Peyer's patch (tissue), 4 donors: ENCODE results near the gene ACAT2.

Experiments
- POLR2A ChIP-seq, 2 donors: fragments of 450-650 bp; IDR thresholded peaks; one replicate each; pipeline ENCODE4 v1.5.1; 2017; ENCODE audit warnings: antibody characterized with exemption in 2 of 2, mild to moderate bottlenecking in 2 of 2, moderate library complexity in 2 of 2
- TF ChIP-seq, protein P1 (sequence below), 6 experiments: fragments of 450-650 bp in 4 of 6; fragments of 200-600 bp in 2 of 6; sonication (generic) in 1 of 6; IDR thresholded peaks; one replicate each; pipeline ENCODE4 v1.5.1; 2017 to 2019; ENCODE audit warnings: antibody characterized with exemption in 6 of 6, mild to moderate bottlenecking in 3 of 6, moderate library complexity in 1 of 6

- TF ChIP-seq, protein P1, sequence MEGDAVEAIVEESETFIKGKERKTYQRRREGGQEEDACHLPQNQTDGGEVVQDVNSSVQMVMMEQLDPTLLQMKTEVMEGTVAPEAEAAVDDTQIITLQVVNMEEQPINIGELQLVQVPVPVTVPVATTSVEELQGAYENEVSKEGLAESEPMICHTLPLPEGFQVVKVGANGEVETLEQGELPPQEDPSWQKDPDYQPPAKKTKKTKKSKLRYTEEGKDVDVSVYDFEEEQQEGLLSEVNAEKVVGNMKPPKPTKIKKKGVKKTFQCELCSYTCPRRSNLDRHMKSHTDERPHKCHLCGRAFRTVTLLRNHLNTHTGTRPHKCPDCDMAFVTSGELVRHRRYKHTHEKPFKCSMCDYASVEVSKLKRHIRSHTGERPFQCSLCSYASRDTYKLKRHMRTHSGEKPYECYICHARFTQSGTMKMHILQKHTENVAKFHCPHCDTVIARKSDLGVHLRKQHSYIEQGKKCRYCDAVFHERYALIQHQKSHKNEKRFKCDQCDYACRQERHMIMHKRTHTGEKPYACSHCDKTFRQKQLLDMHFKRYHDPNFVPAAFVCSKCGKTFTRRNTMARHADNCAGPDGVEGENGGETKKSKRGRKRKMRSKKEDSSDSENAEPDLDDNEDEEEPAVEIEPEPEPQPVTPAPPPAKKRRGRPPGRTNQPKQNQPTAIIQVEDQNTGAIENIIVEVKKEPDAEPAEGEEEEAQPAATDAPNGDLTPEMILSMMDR (IDR thresholded peaks at IDR 0.05) = no peak
- no peak for TF ChIP-seq POLR2A (IDR thresholded peaks at IDR 0.05)
These were observed 47.4 kb upstream of the ACAT2 start for GRCh38 chr6:159714404-159714803.
